HEK293T (cell line): ENCODE results near the gene TRPM2.

ENCODE experiments used
- CTCF ChIA-PET: fragments of 350-600 bp; formaldehyde crosslinking; extraction: SDS; loops from one replicate; lab custom pipeline; 2021; ENCODE audit warnings: antibody characterized with exemption, inconsistent platforms; lab: Yijun Ruan, JAX
- POLR2A ChIA-PET: fragments of 350-600 bp; formaldehyde crosslinking; extraction: SDS; loops from one replicate; lab custom pipeline; 2020; ENCODE audit warnings: antibody characterized with exemption, inconsistent platforms; lab: Yijun Ruan, JAX
- DNase-seq: peaks from one replicate; pipeline ENCODE4 v3.0.0; 2012; ENCODE audit warnings: mixed read lengths; ENCODE audit errors: extremely low spot score
- ARNT ChIP-seq: fragments of 450-650 bp; IDR thresholded peaks from 2 replicates; pipeline ENCODE4 v1.6.1; 2017; ENCODE audit warnings: mild to moderate bottlenecking
- BHLHE40 ChIP-seq: fragments of 450-650 bp; IDR thresholded peaks from 2 replicates; pipeline ENCODE4 v1.6.1; 2016; ENCODE audit warnings: mild to moderate bottlenecking, moderate library complexity, borderline replicate concordance
- CTBP1 ChIP-seq: fragments of 450-650 bp; IDR thresholded peaks from 2 replicates; pipeline ENCODE4 v1.6.1; 2016; ENCODE audit warnings: borderline replicate concordance
- ELF4 ChIP-seq: fragments of 450-650 bp; IDR thresholded peaks from 2 replicates; pipeline ENCODE4 v1.6.1; 2017; ENCODE audit warnings: antibody characterized with exemption
- FOXA1 ChIP-seq: fragments of 450-650 bp; IDR thresholded peaks from 2 replicates; pipeline ENCODE4 v1.6.1; 2016; ENCODE audit warnings: mild to moderate bottlenecking
- FOXK2 ChIP-seq: fragments of 450-650 bp; IDR thresholded peaks from 2 replicates; pipeline ENCODE4 v1.6.1; 2016; ENCODE audit warnings: mild to moderate bottlenecking
- FOXM1 ChIP-seq: fragments of 450-650 bp; IDR thresholded peaks from 2 replicates; pipeline ENCODE4 v1.6.1; 2017; ENCODE audit warnings: mild to moderate bottlenecking, borderline replicate concordance
- HDGF ChIP-seq: fragments of 450-650 bp; IDR thresholded peaks from 2 replicates; pipeline ENCODE4 v1.6.1; 2017; ENCODE audit warnings: antibody characterized with exemption, borderline replicate concordance
- L3MBTL2 ChIP-seq: fragments of 450-650 bp; conservative IDR thresholded peaks from 2 replicates; pipeline ENCODE4 v1.6.1; 2016; ENCODE audit warnings: mild to moderate bottlenecking
- LEF1 ChIP-seq: fragments of 450-650 bp; IDR thresholded peaks from 2 replicates; pipeline ENCODE4 v1.6.1; 2017; ENCODE audit warnings: mild to moderate bottlenecking, borderline replicate concordance
- NFRKB ChIP-seq: fragments of 450-650 bp; IDR thresholded peaks from 2 replicates; pipeline ENCODE4 v1.6.1; 2016; ENCODE audit warnings: mild to moderate bottlenecking, moderate library complexity
- SP1 ChIP-seq: fragments of 450-650 bp; IDR thresholded peaks from 2 replicates; pipeline ENCODE4 v1.6.1; 2017
- SUZ12 ChIP-seq: fragments of 450-650 bp; IDR thresholded peaks from 2 replicates; pipeline ENCODE4 v1.6.1; 2016; ENCODE audit warnings: mild to moderate bottlenecking
- TARDBP ChIP-seq: fragments of 450-650 bp; IDR thresholded peaks from 2 replicates; pipeline ENCODE4 v1.6.1; 2016
- ZNF384 ChIP-seq: fragments of 450-650 bp; IDR thresholded peaks from 2 replicates; pipeline ENCODE4 v1.6.1; 2016
- TF ChIP-seq, protein P1 (sequence below): fragments of 450-650 bp; IDR thresholded peaks from 2 replicates; pipeline ENCODE4 v1.6.1; 2016

TRPM2 gene

DNA sequence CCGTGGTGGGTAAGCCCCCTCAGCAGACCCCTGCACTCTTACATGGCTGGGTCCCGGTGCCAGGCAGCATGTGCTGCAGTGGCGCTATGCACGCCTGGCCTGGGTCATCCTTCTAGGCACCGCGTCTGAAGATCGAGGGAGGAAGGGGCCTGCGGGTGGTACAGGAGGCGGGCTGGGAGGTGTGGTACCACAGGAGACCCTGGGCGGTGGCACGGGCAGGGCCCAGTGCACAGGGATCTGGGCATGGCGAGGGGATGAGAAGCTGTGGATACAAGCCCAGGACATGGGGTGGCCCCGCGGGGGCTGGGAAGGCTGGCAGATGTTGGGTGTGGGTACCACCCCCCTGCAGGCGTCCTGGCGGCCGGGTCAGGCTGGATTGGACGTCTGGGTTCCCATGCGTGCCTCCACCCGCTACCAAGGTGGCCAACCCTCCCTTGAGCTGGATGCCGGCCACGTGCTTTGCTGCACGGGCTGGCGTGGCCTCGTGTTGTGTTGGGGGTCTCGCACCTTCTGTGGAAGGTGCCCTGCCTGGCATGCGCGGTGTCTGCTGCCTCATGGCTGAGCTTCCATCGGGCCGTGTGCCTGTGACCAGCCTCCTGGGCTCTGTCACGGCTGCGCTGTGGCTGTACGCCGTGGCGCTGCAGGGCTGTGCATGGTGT, 33.9 kb upstream of the TRPM2 start:
- POLR2A ChIA-PET = no interaction called here
- no peak for TF ChIP-seq BHLHE40
- no peak for TF ChIP-seq ARNT
- TF ChIP-seq FOXM1 = no peak
- TF ChIP-seq TARDBP = no peak
- CTCF ChIA-PET = no interaction called here
- DNase-seq = no peak

DNA sequence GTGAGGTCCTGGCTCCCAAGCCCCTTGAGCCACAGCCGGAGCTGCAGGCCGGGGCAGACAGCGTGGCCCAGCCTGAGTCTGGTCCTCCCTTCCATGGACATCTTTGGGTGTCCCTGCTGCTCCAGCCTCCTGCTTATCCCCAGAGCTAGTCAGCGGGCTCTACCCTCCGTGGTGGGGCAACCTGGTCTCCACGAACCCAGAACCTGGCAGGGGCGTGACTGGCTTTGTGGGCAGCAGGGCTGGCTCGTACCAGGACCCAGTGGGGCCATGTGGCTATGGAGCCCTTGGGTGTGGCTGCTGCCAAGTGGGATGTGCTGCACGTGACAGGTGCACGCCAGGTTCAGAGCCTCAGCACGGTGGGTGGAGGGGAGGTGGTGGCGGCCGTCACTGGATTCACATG, 32.6 kb upstream of the TRPM2 start:
- POLR2A ChIA-PET = no interaction called here
- TF ChIP-seq BHLHE40 (no peak), FOXA1 (no peak), SP1 (no peak), ZNF384 (no peak), NFRKB (no peak), CTBP1 (no peak)
- no peak for DNase-seq
- CTCF ChIA-PET = interaction anchor here (0.8 kb wide), 1 partner anchor 17 kb away, joined by 3 read pairs; no protein-coding TSS in a partner anchor

DNA sequence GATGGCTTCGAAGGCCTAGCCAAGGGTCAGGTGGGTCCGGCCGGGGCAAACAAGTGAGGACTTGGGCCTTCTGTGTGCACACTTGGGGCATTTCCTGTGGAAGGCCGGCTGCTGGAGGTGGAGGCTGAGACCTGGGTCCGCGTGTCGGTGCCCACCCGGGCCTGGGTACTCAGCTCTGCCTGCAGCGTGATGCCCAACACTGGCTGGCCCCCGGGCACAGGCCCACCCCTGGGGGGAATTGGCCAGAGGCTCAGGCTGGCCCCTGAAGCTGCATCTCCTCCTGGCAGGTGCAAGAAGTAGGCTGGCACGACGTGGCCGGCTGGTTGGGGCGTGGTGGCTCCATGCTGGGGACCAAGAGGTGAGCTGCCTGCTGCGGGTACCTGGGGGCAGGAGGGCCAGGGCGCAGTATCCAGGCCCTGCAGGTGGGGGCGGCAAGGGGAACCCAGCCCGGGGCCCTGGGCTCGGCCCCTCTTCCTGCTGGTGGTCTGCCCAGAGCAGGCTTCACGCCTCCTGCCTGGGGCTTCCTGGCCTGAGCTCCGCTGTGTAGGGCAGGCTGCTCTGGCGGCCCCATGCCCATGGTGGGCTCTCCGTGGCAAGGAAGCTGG, 31.5 kb upstream of the TRPM2 start:
- ChIA-PET POLR2A (no interaction called here), CTCF (no interaction called here)
- no peak for DNase-seq
- TF ChIP-seq FOXM1 (no peak), ZNF384 (no peak), TARDBP (no peak), FOXA1 (no peak), CTBP1 (no peak), L3MBTL2 (no peak), LEF1 (no peak), FOXK2 (no peak), ELF4 (no peak), ARNT (no peak), NFRKB (no peak), SP1 (no peak), SUZ12 (no peak), BHLHE40 (no peak), HDGF (no peak)
- TF ChIP-seq, protein P1, sequence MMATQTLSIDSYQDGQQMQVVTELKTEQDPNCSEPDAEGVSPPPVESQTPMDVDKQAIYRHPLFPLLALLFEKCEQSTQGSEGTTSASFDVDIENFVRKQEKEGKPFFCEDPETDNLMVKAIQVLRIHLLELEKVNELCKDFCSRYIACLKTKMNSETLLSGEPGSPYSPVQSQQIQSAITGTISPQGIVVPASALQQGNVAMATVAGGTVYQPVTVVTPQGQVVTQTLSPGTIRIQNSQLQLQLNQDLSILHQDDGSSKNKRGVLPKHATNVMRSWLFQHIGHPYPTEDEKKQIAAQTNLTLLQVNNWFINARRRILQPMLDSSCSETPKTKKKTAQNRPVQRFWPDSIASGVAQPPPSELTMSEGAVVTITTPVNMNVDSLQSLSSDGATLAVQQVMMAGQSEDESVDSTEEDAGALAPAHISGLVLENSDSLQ = no peak

DNA sequence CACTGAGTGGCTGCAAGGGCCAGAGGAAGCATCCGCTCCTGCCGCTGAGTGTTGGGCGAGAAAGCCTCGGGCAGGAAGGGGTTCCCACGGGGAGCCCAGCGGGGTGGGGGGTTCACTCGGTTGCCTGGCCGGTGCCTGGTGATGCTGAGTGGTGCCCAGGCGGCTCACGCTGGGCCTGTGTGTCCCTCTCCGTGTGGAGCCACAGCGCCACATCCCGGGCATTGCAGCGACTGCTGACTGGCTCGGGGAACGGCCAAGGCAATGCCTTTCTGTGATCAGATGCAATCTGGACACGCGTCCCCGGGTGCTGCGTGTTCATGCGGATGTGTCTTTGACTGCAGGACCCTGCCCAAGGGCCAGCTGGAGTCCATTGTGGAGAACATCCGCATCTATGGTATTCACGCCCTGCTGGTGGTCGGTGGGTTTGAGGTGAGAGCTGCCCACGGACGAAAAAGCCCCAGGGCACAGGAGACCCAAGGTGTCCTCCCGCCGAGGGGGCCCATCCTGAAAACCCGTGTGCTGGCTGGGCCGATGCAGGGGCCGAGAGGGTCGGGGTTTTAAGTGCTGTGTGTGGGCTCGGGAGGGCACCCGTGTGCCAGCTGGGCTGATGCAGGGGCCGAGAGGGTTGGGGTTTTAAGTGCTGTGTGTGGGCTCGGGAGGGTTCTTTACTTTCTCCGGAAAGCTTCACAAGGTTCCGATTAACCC, 30.6 kb upstream of the TRPM2 start:
- no peak for TF ChIP-seq HDGF
- TF ChIP-seq ZNF384 = no peak
- TF ChIP-seq ELF4 = no peak
- no peak for TF ChIP-seq SUZ12
- no peak for TF ChIP-seq L3MBTL2
- TF ChIP-seq FOXM1 = no peak
- no peak for TF ChIP-seq SP1
- TF ChIP-seq TARDBP = no peak
- TF ChIP-seq BHLHE40 = no peak
- TF ChIP-seq FOXK2 = no peak
- TF ChIP-seq NFRKB = no peak
- TF ChIP-seq CTBP1 = no peak
- no peak for TF ChIP-seq ARNT
- TF ChIP-seq LEF1 = no peak
- no peak for TF ChIP-seq FOXA1
- TF ChIP-seq, protein P1 = no peak
- CTCF ChIA-PET = no interaction called here
- DNase-seq = no peak
- POLR2A ChIA-PET = no interaction called here

DNA sequence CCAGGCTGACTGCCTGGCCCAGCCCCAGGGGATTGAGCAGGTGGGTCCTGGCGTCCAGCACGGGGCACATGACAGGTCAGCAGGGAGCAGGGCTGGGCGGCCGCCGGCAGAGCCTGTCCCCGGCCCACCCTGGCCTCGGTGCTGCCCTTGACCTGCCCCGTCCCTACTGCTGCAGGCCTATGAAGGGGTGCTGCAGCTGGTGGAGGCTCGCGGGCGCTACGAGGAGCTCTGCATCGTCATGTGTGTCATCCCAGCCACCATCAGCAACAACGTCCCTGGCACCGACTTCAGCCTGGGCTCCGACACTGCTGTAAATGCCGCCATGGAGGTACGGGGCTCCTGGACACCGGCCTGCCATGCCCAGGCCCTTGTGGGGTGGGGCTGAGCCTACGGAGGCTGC, 29.8 kb upstream of the TRPM2 start:
- ChIA-PET POLR2A (no interaction called here), CTCF (no interaction called here)
- TF ChIP-seq ELF4 (no peak), SP1 (no peak), LEF1 (no peak), FOXK2 (no peak), TARDBP (no peak), NFRKB (no peak), FOXA1 (no peak), ARNT (no peak), FOXM1 (no peak), SUZ12 (no peak)
- TF ChIP-seq, protein P1 = no peak
- no peak for DNase-seq
